AG09309 (cell line): ENCODE data around the gene BLOC1S2.

ENCODE experiments used
- DNase-seq: peaks from one replicate; pipeline ENCODE4 v3.0.0-alpha.2; 2010; ENCODE audit warnings: low read depth
- H3K4me3 ChIP-seq: 2 replicates; pipeline ENCODE4 v1.5.1; 2011; ENCODE audit warnings: mild to moderate bottlenecking, low read depth, low read length, moderate library complexity; ENCODE audit not compliant: control insufficient read depth
- CTCF ChIP-seq: IDR thresholded peaks from 2 replicates; pipeline ENCODE4 v1.5.1; 2011; ENCODE audit warnings: mild to moderate bottlenecking, low read depth, low read length, inconsistent platforms; ENCODE audit not compliant: insufficient read depth, control insufficient read depth; ENCODE audit errors: missing control alignments

The BLOC1S2 gene

GRCh38 chr10:100327718-100328009 lies 41.2 kb upstream of the BLOC1S2 start:
- no peak for DNase-seq
- TF ChIP-seq CTCF, result no peak

GRCh38 chr10:100327007-100327717 lies 40.7 kb upstream of the BLOC1S2 start:
- no peak for DNase-seq
- TF ChIP-seq CTCF, result no peak
- H3K4me3 ChIP-seq, result no peak overlapping the region

More at GRCh38 chr10:100327718-100328009, 41.2 kb upstream of the BLOC1S2 start:
- no peak overlapping the region for H3K4me3 ChIP-seq

DNA sequence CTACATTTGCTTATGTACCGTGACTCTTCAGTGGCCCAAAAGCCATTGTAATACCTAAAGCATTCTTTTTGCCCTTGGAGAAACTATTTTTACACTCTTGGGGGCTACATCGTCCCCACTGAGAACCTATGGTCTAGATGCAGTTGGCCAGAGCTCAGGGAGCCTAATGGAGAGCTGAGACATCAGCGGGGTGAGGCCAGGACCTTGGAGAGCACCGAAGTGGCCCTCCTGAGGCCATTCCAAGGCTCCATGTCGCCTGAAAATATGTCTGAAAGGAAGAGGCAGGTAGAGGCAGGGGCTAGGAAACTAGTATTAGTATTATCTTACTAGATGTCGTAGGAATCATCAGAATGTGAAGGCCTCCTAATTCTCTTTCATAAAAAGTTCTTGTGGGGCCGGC lies 38.7 kb upstream of the BLOC1S2 start:
- no peak for DNase-seq
- H3K4me3 ChIP-seq, result no peak overlapping the region
- no peak for TF ChIP-seq CTCF

DNA sequence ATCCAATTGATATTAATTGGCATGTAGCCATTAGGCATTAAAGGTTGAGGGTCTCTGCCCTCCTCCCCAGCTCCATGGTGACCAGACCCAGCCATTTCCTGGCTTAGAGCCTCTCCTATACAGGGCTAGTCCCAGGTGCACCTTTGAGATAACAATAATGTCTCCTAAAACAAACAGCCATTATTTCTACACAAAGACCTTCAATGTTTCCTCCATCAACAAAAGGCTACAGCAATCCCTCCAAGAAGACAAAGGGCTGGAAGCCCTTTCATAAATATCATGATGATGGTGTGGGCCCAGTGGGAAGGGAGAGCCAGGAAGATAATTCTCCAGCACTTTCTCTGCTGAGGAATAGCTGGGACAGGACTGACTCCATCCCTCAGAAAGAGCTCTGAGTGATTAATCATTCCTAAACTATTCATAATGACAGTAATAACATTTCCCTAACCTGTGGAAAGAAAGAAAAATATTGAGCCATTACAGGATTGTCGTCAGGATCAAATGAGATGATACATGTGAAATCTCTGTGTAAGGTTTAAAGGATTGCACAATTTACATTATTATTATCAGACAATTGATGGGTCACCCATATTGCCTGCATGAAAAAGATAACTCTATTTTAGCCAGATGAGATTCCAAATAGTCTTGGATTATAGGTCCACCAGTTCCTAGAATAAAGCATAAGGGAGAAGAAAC lies 33.4 kb upstream of the BLOC1S2 start:
- no peak for DNase-seq
- H3K4me3 ChIP-seq, result no peak overlapping the region
- no peak for TF ChIP-seq CTCF

DNA sequence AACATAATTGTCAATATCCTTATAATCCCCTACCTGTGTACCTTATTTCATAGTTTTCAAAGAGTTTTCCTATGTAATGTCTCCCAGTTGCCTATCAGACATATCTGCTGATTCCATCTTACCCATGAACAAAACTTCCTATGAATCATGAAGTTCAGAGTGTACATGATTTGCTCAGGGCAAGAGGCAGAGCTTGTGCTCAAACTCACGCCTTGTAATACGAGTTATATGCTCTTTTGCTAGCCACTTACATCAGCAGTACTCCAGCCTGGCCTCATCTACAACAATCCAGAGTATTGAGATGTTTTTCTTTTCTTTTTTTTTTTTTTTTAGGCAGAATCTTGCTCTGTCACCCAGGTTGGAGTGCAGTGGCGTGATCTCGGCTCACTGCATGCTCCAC lies 31.7 kb upstream of the BLOC1S2 start:
- no peak for TF ChIP-seq CTCF
- DNase-seq, result no peak
- H3K4me3 ChIP-seq, result no peak overlapping the region

- no peak for DNase-seq
- no peak overlapping the region for H3K4me3 ChIP-seq
- TF ChIP-seq CTCF, result no peak
Observed at GRCh38 chr10:100315615-100316014, 29.1 kb upstream of the BLOC1S2 start.
